Tibial nerve (tissue), 3 donors: ENCODE measurements around the gene BSPRY.

Source experiments
- POLR2A ChIP-seq, 2 donors: fragments of 450-650 bp; IDR thresholded peaks; one replicate each; pipeline ENCODE4 v1.6.1; 2017; ENCODE audit warnings: antibody characterized with exemption in 2 of 2, mild to moderate bottlenecking in 2 of 2, moderate library complexity in 2 of 2
- TF ChIP-seq, protein P1 (sequence below), 5 experiments: fragments of 200-600 bp in 3 of 5; fragments of 450-650 bp in 2 of 5; sonication (generic) in 3 of 5; IDR thresholded peaks; one replicate each; pipeline ENCODE4 v1.5.1; 2016 to 2019; ENCODE audit warnings: antibody characterized with exemption in 5 of 5, mild to moderate bottlenecking in 3 of 5, moderate library complexity in 2 of 5

DNA sequence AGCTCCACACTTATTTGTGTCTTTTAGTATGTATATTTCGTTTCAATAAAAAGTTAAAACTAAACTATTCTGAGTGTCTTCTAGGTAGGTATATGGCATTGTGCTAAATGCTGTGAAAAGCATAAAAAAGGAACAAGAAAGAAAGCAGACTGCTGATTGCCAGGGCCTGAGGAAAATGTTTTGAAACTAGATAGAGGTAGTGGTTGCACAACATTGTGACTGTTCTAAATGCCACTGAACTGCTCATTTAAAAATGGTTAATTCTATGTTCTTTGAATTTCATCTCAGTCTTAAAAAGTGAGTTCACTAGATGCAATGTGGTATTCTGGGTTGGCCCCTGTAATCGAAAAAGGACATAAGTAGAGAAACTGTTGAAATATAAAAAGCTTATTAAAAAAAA is 54.3 kb downstream of the BSPRY start:
- TF ChIP-seq, protein P1, sequence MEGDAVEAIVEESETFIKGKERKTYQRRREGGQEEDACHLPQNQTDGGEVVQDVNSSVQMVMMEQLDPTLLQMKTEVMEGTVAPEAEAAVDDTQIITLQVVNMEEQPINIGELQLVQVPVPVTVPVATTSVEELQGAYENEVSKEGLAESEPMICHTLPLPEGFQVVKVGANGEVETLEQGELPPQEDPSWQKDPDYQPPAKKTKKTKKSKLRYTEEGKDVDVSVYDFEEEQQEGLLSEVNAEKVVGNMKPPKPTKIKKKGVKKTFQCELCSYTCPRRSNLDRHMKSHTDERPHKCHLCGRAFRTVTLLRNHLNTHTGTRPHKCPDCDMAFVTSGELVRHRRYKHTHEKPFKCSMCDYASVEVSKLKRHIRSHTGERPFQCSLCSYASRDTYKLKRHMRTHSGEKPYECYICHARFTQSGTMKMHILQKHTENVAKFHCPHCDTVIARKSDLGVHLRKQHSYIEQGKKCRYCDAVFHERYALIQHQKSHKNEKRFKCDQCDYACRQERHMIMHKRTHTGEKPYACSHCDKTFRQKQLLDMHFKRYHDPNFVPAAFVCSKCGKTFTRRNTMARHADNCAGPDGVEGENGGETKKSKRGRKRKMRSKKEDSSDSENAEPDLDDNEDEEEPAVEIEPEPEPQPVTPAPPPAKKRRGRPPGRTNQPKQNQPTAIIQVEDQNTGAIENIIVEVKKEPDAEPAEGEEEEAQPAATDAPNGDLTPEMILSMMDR (IDR thresholded peaks at IDR 0.05), result no peak
- TF ChIP-seq POLR2A (IDR thresholded peaks at IDR 0.05), result no peak
